NCI-H82 treated with DMSO at 0.1 percent for 48 hours (cell line): ENCODE measurements around the gene HDHD5.

ENCODE experiments used
- DNase-seq: peaks from one replicate; lab custom pipeline; 2025; ENCODE audit not compliant: unreplicated experiment; lab: John Stamatoyannopoulos, UW

HDHD5 gene

DNA sequence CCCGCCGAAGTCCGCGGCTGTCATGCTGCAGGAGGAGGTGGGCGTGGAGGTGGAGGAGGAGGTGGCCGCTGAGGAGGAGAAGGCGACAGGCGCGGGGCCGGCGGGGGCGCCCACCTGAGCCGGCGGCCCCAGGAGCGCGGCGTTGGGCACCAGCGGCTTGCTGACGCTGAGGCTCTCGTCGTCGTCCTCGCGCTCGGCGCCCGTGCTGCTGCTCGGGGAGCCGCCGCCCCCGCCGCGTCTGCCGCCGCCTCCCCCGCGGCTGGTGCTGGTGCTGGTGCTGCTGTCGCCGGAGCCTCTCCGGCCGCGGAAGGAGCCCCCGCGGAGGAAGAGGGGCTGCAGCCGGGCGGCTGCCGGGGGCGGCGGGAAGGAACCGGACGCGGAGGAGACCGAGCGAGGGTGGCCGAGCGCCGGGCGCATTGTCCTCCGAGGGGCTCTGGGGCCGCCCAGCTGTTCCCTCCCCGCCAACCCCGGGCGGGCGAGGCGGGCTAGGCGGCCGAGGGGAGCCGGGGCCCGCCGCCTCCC, 38.3 kb downstream of the HDHD5 start:
- DNase-seq = no peak

DNA sequence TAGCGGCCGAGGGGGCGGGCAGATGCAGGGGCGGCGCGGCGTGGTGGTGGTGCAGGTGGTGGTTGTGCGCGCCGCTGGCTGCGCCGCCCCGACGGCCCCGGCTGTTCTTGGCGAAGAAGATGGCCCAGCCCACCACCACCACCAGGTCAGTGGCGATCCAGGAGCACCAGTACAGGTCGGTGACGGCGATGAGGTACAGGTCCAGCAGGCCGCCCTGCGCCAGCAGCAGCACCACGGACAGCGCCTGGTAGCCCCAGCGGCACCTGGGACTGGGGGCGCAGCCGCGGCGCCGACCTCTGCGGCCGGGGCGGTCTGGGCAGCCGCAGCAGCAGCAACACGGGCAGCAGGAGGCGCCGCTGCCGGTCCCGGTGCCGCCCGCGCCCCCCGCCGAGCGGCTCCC, 38.8 kb downstream of the HDHD5 start:
- DNase-seq = no peak

DNA sequence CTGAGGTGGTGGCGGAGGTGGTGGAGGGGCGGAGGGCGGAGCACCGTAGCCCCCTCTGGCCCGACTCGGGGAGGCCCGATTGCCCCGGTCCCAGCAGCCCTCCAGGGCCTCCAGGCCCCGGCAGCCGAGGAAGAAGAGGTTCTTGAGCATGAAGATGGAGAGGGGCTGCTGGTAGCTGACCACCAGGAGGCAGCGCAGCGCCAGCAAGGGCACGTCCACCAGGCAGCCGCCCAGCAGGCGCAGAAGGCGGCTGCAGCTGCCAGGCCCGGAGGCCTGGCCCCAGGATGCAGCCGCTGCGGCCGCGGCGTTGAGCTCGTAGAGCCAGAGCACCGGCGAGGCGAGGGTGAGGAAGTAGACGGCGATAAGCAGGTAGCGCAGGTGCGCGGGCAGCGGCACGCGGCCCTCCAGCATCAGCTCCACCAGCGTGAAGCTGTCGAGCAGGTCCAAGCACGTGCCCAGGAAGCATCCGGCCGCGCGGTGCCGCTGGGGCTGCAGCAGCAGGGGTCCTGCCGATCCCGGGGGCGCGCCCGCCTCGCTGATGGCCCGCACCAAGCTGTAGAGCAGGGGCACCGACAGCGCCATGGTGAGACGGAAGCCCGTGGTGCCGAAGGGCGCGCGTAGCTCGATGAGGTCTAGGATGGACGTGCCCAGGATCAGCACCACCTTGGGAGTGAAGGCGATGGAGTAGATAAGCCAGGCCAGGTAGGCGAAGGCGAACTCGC, 39.4 kb downstream of the HDHD5 start:
- DNase-seq = no peak

DNA sequence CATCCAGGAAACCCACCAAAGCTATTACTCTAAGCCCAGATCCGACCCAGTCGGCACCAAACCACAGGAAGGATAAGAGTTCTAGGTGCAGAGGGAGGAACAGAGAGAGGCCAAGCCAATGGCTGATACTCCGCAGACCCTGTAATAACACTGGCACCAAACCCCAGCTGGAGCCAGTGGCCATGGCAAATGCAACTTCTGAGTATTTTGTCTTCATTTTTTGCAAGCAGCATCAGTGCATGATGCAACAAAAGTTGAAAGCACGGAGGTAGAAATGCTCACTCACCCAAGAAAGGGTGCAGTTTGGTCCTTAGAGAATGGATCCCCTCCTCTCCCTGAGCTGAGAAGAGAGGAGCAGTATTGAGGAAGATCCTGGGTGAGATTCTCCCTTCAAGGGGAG, 40.7 kb downstream of the HDHD5 start:
- DNase-seq = no peak

DNA sequence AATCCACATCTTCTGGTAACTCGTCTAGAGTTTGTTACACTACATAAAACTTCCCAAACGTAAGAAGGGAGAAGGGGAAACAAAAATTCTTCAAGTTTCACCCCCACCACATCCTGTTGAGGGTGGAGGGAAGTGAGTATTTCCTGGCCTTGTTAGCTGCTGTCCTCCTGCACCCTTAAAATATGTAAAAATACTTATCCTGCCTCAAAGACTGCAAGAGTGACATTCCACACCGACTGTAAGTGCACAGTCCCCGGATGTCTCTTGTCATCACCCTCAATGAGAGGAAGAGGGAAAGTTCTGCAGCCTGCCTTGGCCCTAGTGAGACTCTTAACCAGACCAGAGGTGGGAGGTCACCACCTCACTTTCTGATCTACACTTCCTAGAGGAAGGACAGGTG, 41.2 kb downstream of the HDHD5 start:
- DNase-seq = no peak

DNA sequence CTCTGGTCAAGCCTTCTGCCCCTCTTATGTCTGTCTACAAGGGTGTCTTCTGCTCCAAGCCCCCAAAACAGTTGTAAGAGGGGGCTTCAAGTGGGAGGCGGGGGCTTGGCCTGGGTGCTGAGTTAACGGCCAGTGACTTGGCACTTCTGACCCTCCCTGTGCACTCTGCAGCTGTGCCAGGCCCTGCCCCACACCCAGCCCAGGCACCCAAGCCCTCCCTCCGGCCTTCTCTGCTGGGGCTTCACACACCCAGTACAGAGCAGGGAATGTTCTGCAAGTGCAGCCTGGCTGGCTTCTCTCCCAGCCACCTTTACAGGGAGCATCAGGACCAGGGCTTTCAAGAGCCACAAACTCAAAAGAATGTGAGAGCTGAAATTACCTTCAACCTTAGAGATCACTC, 41.7 kb downstream of the HDHD5 start:
- DNase-seq = no peak

DNA sequence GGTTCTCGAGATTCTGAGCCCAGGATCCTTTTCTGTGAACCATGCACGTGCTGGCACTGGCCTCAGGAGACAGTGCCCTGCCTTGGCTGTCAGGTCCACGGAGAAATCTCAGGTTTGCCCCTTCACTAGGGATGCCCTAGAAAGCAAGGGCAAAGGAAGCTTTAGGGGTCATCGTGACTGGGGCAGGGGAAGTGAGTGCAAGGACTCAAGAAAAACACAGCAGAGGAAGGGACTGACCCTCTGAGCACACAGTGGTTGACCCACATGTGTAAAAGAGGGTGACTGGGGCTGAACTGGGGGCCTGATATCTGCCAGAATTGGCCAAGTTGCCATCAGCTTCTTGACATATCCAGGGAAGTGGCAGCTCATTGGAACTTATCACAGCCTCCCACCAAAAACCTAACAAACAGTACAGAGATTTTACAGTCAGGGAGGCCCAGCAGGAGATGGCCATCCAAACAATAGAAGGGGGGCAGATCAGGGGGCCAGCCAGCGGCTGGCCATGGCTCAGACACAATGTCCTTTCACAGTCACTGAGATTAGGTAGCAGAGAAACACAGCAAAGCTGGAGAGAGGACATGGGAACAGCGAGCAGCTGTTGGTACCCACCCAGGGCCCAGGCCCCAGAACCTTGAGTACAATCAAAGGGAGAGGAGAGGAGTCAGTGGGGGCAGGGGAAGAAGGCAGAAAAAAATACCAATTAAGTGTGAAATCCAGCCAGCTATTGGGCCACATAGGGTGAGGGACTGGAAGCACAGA, 42.3 kb downstream of the HDHD5 start:
- DNase-seq = no peak

DNA sequence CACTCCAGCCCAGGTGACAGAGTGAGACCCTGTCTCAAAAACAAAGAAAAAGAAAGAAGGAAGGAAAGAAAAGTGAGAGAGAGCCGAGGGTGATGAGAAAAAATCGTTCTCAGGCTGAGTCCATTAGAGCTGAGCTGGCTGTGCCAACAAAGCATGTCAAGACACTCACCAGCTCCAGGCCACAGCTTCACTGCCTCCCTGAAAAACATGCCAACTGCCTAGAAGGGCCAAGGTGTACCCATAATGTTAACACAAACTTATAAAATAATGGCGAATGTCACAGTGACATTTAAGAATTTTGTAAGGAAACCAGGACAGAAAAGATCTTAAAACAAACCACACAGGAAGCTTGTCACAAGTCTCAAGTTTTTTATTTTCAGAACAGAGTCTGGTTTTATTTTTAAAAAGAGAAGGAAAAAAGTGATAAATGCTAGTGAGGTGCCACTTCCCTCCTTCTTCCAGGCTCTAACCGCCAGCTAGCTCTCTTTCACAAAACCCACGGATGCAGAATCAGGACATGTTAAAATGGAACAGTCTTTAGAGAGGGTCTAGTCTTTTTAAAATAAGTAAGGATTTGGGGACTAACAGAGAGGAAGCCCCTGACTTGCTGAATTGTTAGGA, 43.0 kb downstream of the HDHD5 start:
- DNase-seq = no peak

DNA sequence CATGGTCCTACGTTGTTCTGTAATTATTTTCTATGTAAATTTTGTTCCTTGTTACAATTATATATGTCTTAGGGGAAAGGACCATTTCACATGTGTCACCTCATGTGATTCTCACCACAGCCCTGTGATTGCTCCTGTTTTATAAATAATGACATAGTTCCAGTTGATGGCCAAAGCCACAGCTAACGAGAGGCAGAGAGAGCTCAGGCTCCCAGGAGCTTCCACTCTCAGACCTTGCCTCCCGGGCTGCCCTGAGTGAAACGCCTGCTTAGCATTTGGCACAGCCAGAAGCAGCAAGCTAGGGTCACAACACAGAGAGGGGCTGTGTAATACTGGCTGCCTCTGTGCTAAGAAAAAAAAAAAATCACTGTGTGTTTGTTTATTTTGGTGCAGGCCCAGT, 43.8 kb downstream of the HDHD5 start:
- no peak for DNase-seq

DNA sequence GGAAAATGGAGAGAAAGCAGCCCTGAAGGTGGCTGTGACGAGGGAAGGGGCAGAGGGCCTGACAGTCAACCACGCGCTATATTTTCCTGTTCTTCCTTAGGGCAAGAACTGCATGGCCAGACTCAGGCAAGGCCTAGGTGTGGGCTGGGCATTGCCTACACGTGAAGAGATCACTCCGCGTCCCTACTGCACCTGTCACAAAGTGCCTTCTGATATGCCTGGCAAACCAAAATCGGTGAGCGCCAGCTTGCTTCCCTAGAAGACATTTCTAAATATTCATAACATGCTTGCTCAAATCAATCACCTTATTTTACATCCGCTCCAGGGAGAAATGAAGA, 44.2 kb downstream of the HDHD5 start:
- no peak for DNase-seq

DNA sequence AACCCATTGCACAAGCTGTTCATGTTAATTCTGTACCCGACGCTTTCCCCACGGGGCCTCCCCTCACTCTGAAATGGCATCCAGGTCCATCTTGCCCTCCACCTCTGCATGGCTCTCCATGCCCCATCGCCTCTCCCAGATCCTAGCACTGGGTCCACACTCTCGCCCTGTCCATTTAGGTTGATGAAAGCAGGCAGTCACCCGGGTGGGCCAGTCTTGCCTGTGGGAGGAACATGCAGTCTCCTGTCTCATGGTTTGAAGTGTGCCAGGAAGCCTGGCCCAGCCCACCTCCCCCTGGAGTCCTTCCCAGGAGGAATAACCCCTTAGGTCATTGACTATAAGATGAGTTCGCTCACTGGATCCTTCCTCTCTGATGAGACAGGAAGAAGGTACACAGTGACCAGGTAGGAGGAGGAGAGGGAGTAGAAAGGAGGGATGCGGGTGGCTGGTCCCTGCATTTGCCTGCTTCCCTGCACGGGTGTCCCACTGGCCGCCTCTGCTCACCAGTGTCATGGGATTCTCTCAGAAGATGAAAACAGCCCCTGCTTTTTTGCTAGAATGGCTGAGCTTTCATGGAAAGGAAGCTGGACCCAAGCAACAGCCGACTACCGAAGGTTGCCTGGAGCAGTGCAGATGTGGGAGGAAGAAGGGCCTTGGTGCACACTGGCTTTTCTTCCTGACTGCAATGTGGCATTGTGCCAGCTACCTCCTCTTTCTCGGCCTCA, 44.7 kb downstream of the HDHD5 start:
- no peak for DNase-seq

DNA sequence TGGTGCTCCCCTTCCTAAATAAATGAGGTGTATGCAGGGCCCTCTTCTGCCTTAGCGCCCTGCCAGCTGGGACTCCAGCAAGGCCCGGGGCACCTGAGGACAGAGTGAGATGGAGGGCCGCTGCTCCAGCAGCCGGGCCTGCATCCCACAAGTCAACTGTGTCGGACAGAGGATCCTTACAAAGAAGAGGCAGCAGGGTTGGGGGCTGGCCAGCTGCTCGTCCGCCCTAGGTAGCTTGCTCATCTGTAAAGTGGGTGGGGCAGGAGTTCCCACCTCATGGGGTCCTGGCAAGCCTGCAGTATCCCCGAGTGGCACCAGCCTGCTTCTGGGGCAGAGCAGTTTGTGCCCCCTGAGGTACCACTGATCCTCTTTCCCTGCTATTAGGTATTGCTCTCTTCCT, 45.5 kb downstream of the HDHD5 start:
- DNase-seq = no peak

DNA sequence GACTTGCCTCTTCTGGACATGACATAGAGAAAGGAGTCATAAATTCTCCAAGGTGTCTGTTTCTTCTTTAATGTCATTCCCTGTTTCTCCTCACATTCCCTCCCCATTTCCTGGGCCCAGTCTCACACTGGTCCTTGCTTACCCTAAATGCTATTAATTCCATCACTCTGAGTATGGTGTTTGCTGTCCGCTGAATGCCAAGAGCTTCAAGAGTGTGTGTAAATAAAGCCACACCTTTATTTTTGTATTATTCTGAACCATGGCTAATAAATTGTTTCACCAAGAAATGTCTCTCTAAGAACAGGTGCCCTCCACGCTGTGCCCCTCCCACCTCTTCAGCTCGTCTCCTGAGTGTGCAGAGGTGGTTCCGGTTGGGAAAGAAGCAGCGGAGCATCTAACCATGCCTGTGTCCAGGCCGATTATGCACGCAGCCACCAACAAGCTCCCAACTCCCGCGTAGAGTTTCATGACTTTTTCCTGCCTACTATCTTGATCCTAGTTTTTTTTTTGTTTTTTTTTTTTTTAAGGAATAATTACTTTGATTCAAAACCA, 46.5 kb downstream of the HDHD5 start:
- no peak for DNase-seq

DNA sequence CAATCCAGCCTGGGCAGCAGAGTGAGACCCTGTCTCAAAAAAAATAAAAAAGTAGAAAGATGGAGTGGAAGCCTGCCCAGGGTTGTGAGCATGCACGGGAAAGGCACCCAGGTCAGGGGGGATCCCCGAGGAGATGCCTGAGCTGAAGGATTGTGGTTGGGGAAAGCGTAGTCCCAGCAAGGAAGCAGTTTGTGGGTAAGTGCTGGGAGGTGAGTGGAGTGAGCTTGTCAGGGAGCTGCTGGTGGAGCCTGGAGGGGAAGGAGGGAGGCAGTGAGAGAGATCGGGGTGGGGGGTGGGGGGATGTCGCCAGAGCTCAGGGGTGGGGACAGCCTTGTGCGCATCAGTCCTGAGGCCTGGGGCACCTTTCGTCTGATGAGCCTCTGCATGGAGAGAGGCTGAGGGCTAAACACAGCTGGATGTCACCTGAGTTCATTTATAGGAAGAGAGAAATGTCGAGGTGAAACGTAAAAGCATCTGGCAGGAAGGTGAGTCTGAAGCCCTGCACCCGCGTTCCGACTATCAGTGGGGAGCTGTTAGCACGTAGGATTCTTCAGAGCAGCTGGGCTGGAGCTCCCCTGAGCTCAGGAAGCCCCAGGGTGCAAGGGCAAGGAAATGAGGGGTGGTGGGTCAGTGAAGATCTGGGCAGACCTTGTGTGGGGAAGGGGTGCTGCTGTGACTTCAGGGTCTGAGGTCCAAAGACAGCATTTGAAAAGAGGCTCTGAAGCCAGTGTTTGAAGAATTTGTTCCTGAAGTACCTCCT, 48.1 kb downstream of the HDHD5 start:
- no peak for DNase-seq

DNA sequence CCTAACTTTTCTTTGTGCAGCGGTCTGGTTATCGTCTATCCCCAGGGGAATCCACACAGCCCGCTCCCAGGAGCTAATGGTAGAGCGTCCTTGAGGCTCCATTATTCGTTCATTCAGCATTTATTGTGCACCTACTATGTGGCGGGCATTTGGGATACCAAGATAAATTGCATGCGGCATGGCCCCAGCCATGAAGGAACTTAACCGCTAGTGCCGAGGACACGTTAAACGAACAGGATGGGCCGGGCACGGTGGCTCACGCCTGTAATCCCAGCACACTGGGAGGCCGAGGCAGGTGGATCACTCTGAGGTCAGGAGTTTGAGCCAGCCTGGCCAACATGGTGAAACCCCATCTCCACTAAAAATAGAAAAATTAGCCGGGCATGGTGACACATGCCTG, 49.1 kb downstream of the HDHD5 start:
- no peak for DNase-seq

DNA sequence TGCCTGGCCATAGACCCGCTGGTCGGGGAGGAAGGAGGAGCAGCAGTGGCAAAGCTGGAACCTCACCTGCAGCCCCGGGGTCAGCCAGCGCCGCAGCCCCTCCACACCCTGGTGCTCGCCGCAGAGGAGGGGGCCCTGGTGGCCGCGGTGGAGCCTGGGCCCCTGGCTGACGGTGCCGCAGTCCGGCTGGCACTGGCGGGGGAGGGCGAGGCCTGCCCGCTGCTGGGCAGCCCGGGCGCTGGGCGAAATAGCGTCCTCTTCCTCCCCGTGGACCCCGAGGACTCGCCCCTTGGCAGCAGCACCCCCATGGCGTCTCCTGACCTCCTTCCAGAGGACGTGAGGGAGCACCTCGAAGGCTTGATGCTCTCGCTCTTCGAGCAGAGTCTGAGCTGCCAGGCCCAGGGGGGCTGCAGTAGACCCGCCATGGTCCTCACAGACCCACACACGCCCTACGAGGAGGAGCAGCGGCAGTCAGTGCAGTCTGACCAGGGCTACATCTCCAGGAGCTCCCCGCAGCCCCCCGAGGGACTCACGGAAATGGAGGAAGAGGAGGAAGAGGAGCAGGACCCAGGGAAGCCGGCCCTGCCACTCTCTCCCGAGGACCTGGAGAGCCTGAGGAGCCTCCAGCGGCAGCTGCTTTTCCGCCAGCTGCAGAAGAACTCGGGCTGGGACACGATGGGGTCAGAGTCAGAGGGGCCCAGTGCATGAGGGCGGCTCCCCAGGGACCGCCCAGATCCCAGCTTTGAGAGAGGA, 49.8 kb downstream of the HDHD5 start:
- no peak for DNase-seq

DNA sequence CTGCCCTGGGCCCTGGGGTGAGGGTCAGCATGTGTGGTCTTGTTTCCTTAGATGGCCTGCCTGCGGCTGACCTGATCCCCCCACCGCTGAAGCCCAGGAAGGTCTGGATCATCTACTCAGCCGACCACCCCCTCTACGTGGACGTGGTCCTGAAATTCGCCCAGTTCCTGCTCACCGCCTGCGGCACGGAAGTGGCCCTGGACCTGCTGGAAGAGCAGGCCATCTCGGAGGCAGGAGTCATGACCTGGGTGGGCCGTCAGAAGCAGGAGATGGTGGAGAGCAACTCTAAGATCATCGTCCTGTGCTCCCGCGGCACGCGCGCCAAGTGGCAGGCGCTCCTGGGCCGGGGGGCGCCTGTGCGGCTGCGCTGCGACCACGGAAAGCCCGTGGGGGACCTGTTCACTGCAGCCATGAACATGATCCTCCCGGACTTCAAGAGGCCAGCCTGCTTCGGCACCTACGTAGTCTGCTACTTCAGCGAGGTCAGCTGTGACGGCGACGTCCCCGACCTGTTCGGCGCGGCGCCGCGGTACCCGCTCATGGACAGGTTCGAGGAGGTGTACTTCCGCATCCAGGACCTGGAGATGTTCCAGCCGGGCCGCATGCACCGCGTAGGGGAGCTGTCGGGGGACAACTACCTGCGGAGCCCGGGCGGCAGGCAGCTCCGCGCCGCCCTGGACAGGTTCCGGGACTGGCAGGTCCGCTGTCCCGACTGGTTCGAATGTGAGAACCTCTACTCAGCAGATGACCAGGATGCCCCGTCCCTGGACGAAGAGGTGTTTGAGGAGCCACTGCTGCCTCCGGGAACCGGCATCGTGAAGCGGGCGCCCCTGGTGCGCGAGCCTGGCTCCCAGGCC, 50.6 kb downstream of the HDHD5 start:
- DNase-seq = no peak

DNA sequence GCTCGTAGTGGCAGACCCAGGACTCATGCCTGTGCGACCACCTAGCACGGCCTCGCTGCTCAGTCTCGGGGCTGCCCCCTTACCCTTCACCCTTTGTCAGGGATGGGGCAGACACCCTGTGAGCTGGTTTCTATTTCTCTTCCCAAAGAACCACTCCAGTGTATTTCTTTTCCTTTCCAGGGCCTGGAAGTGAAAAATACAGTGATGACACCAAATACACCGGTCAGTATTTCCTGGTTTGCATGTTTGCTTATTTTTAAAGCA, 51.6 kb downstream of the HDHD5 start:
- DNase-seq = no peak
